Osteocyte (in vitro differentiated cells): ENCODE data around the gene AMBN. TPM values are rescaled to one million over a fixed set of nuclear protein-coding genes. Genes with fewer than 3 reads are reported as not detected.

Experiments
- DNase-seq: peaks from one replicate; pipeline ENCODE4 v3.0.0; 2021; ENCODE audit warnings: mixed read lengths; ENCODE audit not compliant: unreplicated experiment; ENCODE audit errors: extremely low spot score
- H3K27ac Mint-ChIP-seq: one replicate; pipeline ENCODE4 v1.8.0; 2021; ENCODE audit warnings: mild to moderate bottlenecking, mixed read lengths; ENCODE audit not compliant: unreplicated experiment
- H3K27me3 Mint-ChIP-seq: one replicate; pipeline ENCODE4 v1.8.0; 2021; ENCODE audit warnings: mixed read lengths; ENCODE audit not compliant: unreplicated experiment
- H3K36me3 Mint-ChIP-seq: one replicate; pipeline ENCODE4 v1.8.0; 2021; ENCODE audit warnings: mixed read lengths; ENCODE audit not compliant: unreplicated experiment
- H3K4me1 Mint-ChIP-seq: one replicate; pipeline ENCODE4 v1.8.0; 2021; ENCODE audit warnings: mixed read lengths; ENCODE audit not compliant: unreplicated experiment
- H3K4me3 Mint-ChIP-seq: one replicate; pipeline ENCODE4 v1.8.0; 2021; ENCODE audit warnings: mild to moderate bottlenecking, moderate library complexity, mixed read lengths; ENCODE audit not compliant: unreplicated experiment
- H3K9me3 Mint-ChIP-seq: one replicate; pipeline ENCODE4 v1.8.0; 2021; ENCODE audit warnings: mixed read lengths; ENCODE audit not compliant: unreplicated experiment
- CTCF ChIP-seq: fragments of 200-600 bp; sonication (generic); IDR thresholded peaks from 2 replicates; pipeline ENCODE4 v1.5.0; 2021; ENCODE audit warnings: antibody characterized with exemption, mild to moderate bottlenecking, moderate library complexity
- total RNA-seq: library from RNA; stranded (reverse); gene quantifications from 2 replicates; pipeline ENCODE4 v1.2.1, GENCODE V29; 2021

Gene AMBN
- total RNA-seq, 1 donor from 2014 or later, result not detected

- H3K27ac Mint-ChIP-seq, result no peak within 1 kb of the TSS
- H3K4me3 Mint-ChIP-seq, result no peak within 1 kb of the TSS
- no peak for DNase-seq
- H3K4me1 Mint-ChIP-seq, result peaks cover 10% of the 10 kb centered on the region
- H3K36me3 Mint-ChIP-seq, result no peaks in the 10 kb centered on the region
- TF ChIP-seq CTCF, result no peak
- no peaks in the 10 kb centered on the region for H3K9me3 Mint-ChIP-seq
- no peaks in the 10 kb centered on the region for H3K27me3 Mint-ChIP-seq
Observed at GRCh38 chr4:70628444-70628843, 36.4 kb downstream of the AMBN start, which contains the start of gene ENAM. Gene ENAM, plus strand, starts transcription at chr4:70628744. Its CDS starts 757 bp downstream, at chr4:70629501.

GRCh38 chr4:70629469-70630090, 37.5 kb downstream of the AMBN start:
- no peaks in the 10 kb centered on the region for H3K9me3 Mint-ChIP-seq
- H3K4me3 Mint-ChIP-seq, result no peak overlapping the region
- H3K27ac Mint-ChIP-seq, result no peak overlapping the region
- H3K27me3 Mint-ChIP-seq, result no peaks in the 10 kb centered on the region
- no peak for DNase-seq
- no peaks in the 10 kb centered on the region for H3K36me3 Mint-ChIP-seq
- TF ChIP-seq CTCF, result no peak
- peaks cover 10% of the 10 kb centered on the region for H3K4me1 Mint-ChIP-seq

- H3K36me3 Mint-ChIP-seq, result no peaks in the 10 kb centered on the region
- H3K27ac Mint-ChIP-seq, result no peak overlapping the region
- TF ChIP-seq CTCF, result no peak
- peaks cover 10% of the 10 kb centered on the region for H3K4me1 Mint-ChIP-seq
- DNase-seq, result no peak
- H3K9me3 Mint-ChIP-seq, result no peaks in the 10 kb centered on the region
- no peak overlapping the region for H3K4me3 Mint-ChIP-seq
- no peaks in the 10 kb centered on the region for H3K27me3 Mint-ChIP-seq
Observed at GRCh38 chr4:70630162-70630561, 38.1 kb downstream of the AMBN start.

- Mint-ChIP-seq H3K4me1 (peaks cover 10% of the 10 kb centered on the region), H3K9me3 (no peaks in the 10 kb centered on the region), H3K27ac (no peak overlapping the region), H3K36me3 (no peaks in the 10 kb centered on the region), H3K4me3 (no peak overlapping the region), H3K27me3 (no peaks in the 10 kb centered on the region)
- no peak for TF ChIP-seq CTCF
- no peak for DNase-seq
Observed at GRCh38 chr4:70632028-70632427, 40.0 kb downstream of the AMBN start.

DNA sequence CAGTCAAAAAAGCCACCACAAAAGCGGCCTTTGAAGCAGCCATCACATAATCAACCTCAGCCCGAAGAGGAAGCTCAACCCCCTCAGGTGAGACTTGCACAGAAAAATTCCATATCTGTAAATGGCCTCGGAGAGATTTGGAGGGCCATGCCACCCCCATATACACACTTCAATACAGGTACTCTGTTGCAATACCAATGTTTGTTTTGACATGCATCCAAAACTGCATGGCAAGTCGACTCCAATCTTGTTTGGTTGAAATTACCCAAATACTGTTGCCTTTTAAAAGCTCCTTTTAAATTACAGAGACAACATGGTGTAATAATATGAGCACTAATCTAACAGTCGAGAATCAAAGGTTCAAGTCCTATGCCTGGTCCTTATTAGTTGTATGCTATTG, 42.4 kb downstream of the AMBN start:
- no peaks in the 10 kb centered on the region for H3K9me3 Mint-ChIP-seq

More for the DNA sequence above, 42.4 kb downstream of the AMBN start:
- no peaks in the 10 kb centered on the region for H3K36me3 Mint-ChIP-seq
- no peak overlapping the region for H3K27ac Mint-ChIP-seq
- DNase-seq, result no peak
- peaks cover 10% of the 10 kb centered on the region for H3K4me1 Mint-ChIP-seq
- H3K4me3 Mint-ChIP-seq, result no peak overlapping the region
- no peak for TF ChIP-seq CTCF
- no peaks in the 10 kb centered on the region for H3K27me3 Mint-ChIP-seq
